ENCODE results near the gene KCNG2.
"Not testable (repeated sequence)": the region's sequence is repeated elsewhere in the genome, so short reads cannot be mapped to it uniquely, and the experiment has no call there.

The KCNG2 gene, protein sequence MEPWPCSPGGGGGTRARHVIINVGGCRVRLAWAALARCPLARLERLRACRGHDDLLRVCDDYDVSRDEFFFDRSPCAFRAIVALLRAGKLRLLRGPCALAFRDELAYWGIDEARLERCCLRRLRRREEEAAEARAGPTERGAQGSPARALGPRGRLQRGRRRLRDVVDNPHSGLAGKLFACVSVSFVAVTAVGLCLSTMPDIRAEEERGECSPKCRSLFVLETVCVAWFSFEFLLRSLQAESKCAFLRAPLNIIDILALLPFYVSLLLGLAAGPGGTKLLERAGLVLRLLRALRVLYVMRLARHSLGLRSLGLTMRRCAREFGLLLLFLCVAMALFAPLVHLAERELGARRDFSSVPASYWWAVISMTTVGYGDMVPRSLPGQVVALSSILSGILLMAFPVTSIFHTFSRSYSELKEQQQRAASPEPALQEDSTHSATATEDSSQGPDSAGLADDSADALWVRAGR

GRCh38 chr18:79797518-79798345 lies at the start of gene KCNG2:
KCNG2 (plus strand) TSS chr18:79797938; CDS start chr18:79863668, 65,730 bp downstream.
- peak; percentile 8 to 12 for DNase-seq

DNA sequence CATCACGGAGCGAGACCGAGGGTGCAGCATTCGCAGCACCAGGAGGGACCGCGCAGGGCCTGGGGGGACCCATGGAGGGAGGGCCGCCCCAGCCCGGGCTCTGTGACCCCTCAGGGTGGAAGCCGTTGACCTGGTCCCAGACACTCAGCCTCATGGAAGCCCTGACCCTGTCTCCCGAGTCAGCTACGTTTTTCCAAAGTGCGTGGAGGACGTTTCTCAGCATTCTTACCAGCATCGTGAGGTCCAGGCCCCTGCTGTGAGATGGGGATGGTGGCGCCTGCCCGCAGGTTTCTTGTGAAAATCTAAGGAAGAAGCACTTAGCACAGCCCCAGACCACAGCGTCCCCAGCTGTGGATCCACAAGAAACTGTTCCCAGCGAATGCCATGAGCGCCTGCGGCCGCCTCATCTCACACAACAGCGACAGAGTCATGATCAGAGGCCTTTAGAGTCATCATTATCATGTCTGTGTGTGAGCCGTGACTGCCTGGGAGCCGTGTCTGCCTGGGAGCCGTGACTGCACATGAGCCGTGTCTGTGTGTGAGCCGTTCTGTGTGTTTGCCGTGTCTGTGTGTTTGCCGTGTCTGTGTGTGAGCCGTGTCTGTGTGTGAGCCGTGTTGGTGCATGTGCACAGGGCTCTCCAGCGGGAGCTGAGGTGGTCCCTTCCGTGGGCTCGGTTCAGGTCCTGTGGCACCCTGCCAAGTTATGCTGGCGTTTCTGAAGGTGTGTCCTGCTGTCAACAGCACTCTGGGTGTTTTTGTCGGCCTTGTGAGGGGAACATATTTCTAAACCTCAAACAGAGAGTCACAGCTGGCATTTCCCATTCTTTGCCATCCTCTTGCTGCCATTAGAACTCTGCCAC lies 49.2 kb upstream of the KCNG2 start:
- no peak for DNase-seq

- no peak for DNase-seq
Observed at GRCh38 chr18:79749251-79750191, 48.2 kb upstream of the KCNG2 start.

- DNase-seq: no peak
Observed at GRCh38 chr18:79750980-79751571, 46.7 kb upstream of the KCNG2 start.

GRCh38 chr18:79751918-79752578 lies 45.7 kb upstream of the KCNG2 start:
- DNase-seq: not testable (repeated sequence)

DNA sequence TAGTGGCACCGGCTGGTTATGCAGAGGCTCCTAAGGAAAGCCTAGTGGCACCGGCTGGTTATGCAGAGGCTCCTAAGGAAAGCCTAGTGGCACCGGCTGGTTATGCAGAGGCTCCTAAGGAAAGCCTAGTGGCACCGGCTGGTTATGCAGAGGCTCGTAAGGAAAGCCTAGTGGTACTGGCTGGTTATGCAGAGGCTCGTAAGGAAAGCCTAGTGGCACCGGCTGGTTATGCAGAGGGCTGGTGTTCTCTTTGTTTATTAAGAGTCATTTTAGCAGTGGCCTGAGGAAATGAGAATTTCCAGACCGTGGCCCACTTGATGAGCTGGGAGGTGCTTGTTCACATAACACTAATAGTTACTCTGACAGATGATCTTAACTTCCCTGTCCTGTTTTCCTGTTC lies 44.8 kb upstream of the KCNG2 start:
- DNase-seq: not testable (repeated sequence)

GRCh38 chr18:79753391-79753851 lies 44.3 kb upstream of the KCNG2 start:
- no peak for DNase-seq

- DNase-seq: no peak
Observed at GRCh38 chr18:79754022-79754761, 43.5 kb upstream of the KCNG2 start.

DNA sequence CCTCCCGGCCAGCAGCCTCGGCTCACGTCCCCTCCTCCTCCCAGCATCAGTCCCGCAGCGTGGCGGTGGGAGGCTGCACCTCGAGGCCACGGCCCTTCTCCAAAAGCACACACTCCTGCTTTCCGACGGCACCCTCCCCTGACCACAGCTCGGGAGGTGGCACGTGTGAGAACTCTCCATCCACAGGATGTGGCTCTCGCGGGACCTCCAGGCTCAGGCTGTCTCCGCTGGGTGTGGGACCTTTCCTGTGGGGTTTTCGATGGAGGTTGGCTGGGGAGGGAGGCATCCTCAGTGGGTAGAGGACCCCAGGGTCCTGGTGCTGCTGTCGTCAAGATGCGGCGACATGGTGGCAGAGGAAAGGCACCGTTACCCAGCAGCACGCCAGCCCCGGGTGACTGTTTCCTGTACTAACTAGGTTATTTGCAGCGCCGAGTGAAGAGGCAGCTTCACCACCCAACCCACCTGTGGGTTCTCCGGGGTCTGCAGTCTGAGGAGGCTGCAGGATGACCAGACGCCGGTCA lies 42.8 kb upstream of the KCNG2 start:
- no peak for DNase-seq

DNA sequence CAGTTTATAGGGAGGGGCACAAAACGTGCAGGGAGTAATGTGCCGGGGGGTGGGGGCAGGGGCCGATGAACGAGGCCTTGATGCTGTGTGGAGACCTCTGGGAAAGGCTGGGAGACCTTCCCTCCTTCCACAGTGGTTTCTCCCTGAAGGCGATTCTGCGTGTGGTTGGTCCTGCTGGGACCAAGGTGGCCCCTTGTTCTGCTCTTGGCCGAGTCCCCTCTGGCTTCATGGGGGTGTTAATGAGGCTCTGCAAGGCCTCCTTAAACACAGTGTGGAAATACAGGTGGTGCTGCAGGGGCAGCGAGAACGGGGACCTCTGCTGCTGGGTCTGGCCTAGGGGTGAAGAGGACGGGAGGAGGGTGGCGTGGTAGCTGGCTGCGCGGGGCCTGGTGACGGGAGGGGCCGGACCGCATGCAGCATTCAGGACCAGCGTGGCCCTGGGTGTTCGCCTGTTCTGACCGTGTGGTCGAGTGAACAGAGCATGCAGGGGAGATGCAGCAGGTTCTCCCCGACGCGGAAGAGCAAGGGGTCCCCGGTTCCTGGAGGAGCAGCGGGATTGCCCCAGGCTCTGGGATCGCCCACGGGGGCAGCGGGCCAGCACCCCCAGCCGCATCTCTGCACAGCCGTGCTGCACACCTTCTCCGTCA lies 42.1 kb upstream of the KCNG2 start:
- no peak for DNase-seq

DNA sequence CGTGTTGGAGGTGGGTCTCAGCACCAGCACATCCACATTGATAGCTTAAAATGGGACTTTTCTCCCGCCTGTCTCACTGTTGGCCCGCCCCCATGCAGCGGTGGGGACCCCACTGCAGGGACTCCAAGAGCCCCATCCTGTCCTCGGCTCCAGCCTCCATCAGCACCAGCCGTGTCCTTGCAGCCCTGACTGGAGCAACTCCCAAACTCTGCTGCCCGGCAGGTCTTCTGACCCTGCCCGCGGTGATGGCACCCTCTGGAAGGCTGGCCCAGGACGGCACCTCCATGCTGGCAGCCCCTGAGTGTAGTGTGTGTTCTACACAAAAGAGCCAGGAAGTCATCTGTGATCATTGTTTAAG lies 41.6 kb upstream of the KCNG2 start:
- DNase-seq: no peak

DNA sequence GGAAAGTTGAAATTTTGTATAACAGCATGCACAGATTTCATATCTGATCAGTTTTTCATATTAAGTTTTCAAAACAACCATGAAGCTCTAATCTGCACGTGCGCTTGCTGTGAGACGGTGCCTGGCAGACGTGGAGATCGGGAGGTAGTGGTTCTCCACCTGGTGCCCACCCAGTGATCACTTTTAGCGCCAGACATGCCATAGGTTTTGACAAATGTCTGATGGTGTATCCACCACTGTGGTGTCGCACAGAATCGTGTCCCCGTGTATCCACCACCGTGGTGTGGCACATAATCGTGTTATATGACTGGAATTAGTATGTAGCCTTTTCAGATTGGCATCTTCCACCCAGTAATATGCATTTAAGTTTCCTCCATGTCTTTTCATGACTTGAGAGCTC lies 40.9 kb upstream of the KCNG2 start:
- DNase-seq: no peak

GRCh38 chr18:79760348-79760747 lies 37.4 kb upstream of the KCNG2 start:
- no peak for DNase-seq

DNA sequence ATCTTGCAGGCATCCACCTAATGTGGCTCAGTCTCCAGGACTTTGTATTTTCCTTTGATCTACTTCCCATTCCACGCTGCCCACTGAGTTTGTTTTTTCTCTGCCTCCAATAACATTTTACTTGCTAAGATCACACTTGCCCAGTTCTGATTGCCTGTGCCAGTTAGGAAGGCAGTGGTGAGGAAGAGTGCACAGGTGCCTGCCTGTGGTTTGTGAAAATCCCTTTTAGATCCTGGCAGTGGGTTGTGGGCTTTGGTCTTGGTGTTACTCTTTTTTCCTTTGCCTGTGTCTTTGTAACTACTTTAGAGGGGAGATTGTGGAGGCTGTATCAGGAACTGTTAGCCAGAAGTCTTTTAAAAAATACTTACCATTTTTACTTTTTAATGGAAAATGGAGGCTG lies 36.9 kb upstream of the KCNG2 start:
- no peak for DNase-seq

DNA sequence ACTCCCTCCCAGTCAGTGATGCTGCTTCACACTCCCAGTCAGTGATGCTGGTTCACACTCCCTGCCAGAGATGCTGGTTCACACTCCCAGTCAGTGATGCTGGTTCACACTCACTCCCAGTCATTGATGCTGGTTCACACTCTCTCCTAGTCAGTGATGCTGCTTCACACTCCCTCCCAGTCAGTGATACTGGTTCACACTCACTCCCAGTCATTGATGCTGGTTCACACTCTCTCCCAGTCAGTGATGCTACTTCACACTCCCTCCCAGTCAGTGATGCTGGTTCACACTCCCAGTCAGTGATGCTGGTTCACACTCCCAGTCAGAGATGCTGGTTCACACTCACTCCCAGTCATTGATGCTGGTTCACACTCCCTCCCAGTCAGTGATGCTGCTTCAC lies 34.3 kb upstream of the KCNG2 start:
- DNase-seq: no peak

DNA sequence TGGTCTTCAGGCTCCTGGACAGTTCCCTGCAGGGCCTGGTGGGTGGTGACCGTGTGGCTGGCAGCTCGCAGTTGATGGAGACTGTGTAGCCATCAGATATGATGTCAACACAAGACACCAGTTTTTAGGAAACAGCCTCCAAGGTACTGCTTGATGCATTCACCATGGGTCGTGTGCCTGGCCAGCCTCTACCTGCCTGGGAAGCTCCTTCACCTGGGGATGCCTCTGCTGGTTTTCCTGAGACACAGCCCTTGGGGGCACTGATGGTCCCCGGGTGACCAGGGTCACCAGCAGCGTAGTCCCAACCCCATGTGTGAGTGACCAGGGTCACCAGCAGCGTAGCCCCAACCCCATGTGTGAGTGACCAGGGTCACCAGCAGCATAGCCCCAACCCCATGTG lies 33.6 kb upstream of the KCNG2 start:
- no peak for DNase-seq

GRCh38 chr18:79765491-79766245 lies 32.1 kb upstream of the KCNG2 start:
- no peak for DNase-seq

- DNase-seq: peak in 1 of 2 experiments; percentile 10
Observed at GRCh38 chr18:79766308-79766707, 31.4 kb upstream of the KCNG2 start.
